Stimulated activated CD4-positive, alpha-beta T cell treated with anti-CD3 and anti-CD28 coated beads, Interleukin-15, amount 100 ng/mL, for 24 hours (primary cell): ENCODE results near the gene PUM2.
"Not testable (repeated sequence)": the region's sequence is repeated elsewhere in the genome, so short reads cannot be mapped to it uniquely, and the experiment has no call there.

ENCODE experiments used
- DNase-seq: peaks from one replicate; pipeline ENCODE4 v3.0.0-alpha.2; 2020

The PUM2 gene

DNA sequence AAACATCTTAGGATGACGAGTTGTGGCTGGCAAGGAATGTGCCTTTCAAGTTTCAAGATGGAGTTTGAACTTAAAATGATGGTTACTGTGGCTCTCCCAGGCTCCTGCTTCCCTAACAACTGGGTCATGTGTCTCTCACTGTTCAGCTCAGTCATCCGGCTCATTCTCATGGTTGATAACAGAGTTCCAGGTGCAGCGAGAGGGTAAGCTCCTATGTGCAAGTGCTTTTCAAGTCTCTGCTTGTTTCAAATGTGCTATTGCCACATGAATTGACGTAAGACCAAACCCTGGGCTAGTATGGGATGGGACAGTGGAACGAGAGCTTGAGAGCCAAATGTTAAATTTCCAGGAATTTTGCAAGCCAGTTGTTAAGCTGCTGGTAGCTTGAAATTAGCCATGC lies 19.5 kb upstream of the PUM2 start:
- DNase-seq = no peak

DNA sequence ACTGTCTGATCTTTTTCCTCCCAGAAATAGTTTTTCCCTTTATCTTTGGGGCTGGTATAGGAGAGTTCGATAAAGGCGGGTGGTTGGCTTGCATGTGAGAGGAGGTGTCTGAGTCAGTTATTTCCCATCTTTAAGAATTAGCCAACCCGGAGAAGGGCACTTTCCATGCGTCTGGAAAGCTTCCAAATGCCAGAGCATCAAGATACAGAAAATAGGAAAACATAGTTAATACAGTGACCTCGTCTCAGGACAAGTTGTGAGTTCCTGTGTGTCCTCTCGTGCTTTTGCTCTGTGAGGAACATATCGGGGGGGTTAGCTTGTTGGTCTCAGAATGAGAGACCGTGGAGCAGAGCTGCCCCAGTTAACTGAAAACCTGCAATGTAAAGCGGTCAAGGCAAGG lies 18.7 kb upstream of the PUM2 start:
- no peak for DNase-seq

DNA sequence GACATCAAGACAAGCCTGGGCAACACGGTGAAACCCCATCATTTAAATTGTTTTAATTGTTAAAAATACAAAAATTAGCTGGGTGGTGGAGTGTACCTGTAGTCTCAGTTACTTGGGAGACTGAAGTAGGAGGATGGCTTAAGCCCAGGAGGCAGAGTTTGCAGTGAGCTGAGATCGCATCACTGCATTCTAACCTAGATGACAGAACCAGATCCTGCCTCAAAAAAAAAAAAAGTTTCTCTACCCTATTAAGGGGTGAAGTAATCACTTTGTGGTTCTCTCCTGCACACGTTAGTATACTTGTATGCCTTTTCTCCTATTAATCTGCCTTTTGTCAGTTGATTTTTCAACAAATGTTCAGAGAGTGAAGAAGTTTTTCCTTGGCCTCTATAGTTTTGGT lies 18.1 kb upstream of the PUM2 start:
- no peak for DNase-seq

DNA sequence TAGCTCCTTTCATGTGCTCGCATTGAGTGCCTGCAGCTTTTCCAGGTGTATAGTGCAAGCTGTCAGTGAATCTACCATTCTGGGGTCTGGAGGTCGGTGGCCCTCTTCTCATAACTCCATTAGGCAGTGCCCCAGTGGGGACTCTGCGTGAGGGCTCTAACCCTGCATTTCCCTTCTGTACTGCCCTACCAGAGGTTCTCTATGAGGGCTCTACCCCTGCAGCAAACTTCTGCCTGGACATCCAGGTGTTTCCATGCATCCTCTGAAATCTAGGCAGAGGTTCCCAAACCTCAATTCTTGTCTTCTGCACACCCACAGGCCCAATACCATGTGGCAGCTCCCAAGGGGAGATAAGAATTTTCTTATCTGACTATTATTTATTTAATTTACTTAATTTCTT lies 17.3 kb upstream of the PUM2 start:
- DNase-seq = not testable (repeated sequence)

DNA sequence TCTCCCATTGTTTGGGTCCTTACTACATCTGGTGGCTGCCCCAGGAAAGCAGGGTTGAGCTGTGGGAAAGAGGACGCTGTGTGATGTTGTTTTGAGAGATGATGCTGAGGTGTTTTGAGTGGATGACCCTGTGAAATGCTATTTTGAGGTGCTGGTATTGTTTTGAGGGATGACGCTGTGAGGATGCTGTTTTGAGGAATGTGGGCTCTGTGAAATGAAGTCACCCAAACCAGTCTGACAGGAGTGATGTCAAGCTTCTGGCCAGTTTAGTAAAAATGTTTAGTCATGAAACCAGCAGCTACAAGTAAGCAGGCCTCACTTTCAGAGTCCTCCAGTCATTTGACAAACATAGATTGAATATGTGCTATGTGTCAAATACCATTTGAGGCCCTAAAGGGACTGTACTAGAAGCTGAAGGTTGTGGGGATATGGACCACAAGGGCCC lies 16.1 kb upstream of the PUM2 start:
- no peak for DNase-seq

DNA sequence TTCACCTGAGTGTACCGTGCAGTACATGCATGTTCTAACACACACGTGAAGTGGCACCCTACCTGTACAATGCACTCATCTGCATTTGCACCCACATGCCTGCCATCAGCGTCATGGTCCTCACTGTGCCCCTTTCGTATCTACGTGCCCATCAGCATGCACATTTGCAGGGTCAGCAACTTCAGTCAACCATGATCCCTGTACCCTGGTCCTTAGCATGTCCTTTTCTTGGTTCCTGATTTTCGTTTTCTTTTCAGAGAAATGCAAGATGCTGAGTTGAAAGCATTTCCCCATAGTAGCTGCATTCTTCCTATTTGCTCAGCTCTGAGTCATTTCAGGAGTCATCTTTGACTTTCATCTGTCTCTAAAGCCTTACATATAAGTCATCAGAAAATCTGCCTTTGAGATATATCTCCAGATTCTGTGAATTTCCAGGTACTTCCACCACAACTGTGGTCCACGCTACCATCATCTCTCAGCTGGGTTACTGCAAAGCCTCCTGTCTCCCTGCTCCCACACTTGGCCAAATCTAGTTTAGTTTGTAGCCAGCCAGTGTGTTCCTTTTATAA lies 14.7 kb upstream of the PUM2 start:
- peak; percentile 65 for DNase-seq

DNA sequence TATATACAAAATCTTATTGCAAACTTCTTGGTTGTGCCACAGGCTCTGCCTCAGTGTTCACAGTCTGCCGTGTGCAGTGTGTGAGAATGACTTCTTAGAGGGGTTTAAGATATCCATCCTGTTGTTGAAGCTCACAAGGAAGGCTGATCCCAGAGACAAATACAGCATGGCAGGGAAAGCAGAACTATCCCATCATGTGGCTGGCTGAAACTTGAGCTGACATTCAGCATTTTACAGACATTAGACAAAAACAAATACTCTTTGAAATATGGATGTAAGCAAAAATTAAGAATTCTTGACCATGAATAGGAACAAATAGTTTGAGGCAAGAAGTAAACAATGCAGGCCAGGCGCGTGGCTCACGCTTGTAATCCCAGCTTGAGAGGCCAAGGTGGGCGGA lies 12.9 kb upstream of the PUM2 start:
- no peak for DNase-seq

DNA sequence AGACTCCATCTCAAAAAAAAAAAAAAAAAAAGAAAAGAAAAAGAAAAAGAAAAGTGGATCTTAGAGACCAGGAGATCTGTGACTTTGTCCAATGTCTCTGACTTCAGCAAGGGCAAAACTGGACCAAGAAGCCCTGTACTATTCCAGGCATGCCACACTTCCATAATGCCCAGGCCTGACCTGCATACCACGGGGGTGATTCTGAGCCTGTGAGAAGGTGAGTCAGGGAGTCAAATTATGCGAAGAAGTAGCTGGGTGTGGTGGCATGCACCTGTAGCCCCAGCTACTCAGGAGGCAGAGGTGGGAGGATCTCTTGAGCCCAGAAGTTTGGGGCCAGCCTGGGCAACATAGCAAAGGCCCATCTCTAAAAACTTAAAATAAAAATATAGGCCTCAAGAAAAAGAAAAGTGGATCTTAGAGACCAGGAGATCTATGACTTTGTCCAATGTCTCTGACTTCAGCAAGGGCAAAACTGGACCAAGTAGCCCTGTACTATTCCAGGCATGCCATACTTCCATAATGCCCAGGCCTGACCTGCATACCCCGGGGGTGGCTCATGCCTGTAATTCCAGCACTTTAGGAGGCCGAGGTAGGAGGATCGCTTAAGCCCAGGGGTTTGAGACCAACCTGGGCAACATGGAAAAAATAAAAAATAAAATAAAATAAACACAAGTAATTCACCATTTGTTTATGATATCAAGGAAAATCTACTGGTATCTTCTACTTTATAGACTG lies 12.2 kb upstream of the PUM2 start:
- DNase-seq = no peak

DNA sequence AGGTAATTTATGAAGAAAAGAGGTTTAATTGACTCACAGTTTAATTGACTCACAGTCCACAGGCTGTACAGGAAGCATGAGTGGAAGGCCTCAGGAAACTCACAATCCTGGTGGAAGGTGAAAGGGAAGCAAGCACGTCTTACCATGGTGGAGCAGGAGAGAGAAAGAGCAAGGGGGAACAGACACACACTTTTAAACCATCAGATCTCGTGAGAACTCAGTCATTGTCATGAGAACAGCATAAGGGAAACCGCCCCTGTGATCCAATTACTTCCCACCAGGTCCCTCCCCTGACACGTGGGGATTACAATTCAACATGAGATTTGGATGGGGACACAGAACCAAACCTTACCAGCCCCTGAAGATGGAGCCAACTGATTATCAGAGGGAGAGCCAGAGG lies 11.2 kb upstream of the PUM2 start:
- DNase-seq = no peak

DNA sequence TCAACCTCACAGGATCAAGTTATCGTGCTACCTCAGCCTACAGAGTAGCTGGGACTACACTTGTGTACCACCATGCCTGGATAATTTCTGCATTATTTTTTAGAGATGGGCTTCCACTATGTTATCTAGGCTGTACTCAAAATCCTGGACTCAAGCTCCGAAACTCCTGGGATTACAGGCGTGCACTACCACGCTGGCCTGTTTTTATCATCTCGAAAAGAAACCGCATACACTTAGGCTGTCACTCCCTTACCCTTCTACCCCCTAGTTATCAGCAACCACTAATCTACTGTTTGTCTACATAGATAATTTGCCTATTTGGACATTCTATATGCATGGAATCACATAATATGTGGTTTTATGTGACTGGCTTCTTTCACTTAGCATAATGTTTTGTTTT lies 8.5 kb upstream of the PUM2 start:
- DNase-seq = no peak

DNA sequence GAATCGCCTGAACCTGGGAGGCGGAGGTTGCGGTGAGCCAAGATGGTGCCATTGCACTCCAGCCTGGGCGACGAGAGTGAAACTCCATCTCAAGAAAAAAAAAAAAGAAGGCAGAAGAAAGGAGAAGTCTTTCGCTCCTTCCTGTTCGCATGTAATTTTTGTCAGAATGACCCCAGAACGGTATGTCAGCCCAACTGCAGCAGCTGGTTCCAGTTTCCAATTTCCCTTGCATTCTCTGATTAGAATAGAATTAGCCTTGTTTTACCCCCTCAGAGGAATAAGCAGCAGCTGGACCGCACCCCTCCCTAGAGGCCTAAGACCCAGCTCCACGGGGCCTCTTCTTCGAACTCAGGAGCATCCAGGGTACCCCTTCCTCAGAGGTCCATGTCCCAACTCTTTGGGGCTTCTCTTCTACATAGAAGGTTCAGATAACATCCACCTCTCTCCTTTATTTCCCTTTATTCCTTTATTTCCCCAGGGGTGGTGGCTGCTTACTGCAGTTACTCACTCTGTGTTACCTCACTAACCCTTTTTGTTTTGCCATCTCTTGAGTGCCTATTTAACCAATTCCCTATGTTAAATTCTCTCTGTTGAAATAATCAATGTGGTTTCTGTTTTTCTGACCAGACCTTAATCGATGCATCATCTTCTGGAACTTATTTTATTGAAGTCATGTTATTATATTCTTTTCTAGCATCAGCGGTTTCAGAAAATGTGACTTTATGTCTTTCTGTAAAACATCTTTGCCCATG lies 7.2 kb upstream of the PUM2 start:
- DNase-seq = no peak

DNA sequence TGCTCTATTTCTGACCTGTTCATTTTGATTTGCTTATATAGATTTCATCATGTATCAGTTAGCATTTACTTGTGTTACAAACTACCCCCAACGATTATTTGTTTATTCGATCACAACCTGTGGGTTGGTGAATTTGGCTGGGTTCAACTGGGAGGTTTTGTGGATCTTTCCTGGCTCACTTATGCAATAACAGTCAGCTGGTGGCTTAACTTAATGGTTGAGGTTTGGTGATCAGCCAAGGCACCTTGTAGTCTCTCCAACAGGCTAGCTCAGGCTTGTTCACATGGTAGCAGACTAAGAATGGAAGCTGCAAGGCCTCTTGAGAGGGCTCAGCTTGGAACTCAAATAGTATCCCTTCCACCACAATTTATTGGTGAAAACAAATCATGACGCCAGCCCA lies 5.4 kb upstream of the PUM2 start:
- DNase-seq = no peak

DNA sequence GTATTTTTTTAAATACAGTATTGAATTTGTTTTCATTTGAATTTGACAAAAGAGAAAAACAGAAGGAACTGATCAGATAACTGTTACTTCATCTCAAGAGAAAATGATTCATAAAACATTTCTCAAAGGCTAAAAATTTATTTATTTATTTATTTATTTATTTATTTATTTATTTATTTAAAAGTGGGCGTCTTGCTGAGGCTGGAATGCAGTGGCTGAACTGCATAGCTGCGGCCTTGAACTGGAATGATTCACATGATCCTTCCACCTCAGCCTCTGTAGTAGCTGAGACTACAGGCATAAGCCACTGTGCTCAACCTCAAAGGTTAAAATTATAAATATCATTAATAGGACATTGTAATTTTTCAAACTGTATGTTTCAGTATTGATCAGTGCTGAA lies 4.5 kb upstream of the PUM2 start:
- no peak for DNase-seq

DNA sequence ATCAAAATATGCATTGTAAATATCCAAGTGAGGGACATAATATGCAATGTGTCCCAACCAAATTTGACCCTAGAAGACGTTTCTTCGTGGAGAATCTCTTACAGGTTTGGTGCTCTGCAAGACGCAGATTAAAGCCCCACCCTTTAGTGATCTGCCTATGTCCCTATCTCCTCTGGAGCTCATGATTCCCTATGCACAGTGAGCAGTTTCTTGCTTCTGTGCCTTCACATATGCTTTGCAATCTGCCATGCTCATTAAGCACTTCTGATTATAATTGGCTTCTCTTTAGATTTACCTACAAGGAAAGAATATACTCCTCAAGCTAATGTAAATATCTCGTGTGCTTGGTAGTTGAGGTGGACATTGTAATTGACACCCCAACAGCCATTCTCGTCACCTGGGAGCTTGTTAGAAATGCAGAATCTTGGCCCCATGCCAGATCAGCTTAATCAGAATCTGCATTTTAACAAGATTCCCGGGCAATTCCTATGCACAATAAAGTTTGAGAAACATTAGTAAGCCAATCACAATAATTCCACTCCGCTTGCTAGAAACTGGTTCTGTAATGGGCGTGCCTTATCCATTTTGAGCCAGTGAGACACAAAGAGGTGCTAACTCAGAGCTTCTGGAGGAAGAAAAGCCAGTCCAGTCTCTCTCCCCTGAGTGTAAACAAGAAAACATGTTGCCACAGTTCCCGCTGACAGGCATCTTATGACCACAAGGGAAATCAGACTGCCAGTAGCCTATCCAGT lies 2.8 kb upstream of the PUM2 start:
- no peak for DNase-seq

DNA sequence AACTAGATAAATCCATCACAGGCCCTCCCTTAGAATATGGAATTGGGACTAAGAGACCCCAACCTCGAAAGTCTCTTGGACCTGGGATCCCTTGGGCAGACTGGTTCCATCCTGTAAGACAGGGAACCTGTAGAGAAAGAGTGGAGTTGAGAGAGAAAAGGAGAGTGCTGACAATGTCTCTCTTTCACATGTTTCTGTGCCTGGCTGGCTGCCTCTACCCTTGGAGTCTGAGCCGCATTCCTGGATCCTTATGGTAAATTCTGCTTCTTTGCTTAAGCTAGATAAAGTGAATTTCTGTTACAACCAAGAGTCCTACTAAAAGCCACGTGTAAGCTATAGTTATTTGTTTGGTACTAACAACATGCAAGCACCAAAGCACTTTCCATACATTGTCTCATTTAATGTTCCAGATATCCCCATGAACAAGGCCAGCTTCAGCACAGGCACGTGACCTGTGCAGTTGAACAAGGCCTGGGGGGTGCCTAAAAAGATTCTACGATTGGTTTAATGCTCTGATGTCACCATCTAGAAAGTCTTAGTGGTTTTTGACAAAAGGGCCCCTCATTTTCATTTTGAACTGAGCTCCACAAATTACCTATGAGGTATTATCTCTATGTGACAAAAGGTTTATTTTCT lies 2.1 kb upstream of the PUM2 start:
- DNase-seq = no peak

DNA sequence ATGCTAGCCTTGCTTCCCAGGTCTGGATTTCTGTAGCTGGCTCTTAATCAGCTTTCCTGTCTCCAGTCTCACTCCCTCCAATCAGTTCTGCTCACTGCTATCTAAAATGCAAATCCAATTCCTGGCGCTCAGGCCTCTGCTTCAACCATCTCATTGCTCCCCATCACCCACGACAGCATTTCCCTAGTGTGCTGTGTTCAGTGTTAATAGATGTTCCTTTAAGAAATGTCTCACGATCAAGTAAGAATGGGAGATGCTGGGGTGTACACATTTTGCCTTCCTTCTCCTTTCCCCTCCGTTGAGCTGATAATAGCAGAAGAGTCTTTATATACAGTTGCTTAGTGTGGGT lies 1.6 kb upstream of the PUM2 start:
- no peak for DNase-seq

DNA sequence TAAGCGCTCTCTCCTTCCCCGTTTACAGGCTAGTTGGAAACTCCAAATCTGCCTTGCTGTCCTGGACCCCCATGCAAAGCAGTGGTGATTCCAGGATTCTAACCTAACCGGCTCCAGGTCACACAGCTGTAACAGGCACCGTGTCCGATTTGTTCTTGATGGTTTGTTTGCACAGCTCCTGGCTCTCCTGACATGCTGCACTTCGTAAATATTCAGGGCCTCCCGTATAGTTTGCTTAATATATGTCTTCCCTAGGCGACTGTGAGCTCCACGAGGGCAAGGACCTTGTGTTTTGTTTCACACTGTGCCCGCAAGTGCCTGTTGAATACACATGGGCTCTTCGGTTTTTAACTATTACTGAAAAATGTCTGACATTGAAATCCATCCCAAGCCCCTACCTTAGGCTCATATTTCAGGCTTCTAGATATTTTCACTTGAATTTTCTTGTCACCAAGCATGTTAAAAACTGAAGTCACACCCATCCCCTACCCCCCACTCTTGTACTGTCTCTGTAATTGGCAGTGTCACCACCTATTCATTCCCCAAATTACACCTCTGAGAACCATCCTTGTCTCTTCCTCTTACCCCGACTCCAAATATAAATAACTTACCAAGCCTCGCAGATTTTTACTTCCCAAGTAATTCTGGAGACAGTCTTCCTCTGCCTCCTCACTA lies 1.0 kb upstream of the PUM2 start:
- peak; percentile 26 for DNase-seq

DNA sequence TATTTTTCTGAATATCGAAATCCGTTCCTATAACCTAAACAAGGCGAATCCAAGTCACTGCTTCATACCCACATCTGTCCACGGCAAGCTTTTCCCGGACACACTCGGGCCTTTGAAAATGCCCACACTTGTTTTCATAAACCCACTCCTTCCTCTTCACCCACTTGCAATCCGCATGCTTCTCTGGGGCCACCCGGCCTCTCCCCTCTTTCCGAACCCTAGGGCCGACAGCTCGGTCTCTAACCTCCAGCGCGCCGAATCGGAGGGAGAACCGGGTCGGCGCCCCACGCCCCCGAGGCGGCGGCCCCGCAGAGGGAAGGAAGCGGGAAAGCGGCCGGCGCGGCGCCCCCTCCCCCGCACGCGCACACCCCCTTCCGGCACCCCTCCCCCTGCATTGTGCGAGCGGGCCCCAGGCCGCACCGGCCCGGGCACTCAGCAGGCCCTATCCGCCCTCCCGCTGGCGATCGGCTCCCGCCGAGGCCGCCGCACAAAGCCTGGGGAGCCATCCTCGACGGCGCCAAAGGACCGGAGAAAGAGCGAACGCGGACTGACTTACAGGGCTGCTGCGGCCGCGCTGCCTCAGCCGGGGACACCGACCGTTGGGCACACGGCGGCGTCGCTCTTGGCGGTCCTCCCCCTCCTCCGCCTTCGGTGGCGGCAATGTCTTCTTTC lies 467 bp downstream of the PUM2 start:
- DNase-seq = peak; percentile 78

DNA sequence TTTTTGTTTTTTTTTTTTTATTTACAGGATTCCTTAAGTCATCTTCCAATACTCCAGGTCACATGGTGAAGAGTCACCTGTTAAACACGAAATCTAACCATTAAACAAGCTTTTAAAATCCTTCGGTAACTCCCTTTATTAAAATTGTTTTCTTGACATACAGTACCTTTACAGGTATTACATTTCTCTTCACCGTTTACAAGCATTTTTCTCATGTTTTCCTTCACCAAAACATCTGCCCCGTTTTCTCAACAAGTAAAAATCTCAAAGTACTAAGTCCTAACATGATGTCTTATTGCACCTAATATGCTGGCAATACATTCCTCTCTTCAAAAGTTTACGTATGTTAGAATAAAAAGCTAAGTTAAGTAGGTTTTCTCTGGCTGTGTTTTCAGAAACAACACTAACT lies 1.1 kb downstream of the PUM2 start:
- no peak for DNase-seq

DNA sequence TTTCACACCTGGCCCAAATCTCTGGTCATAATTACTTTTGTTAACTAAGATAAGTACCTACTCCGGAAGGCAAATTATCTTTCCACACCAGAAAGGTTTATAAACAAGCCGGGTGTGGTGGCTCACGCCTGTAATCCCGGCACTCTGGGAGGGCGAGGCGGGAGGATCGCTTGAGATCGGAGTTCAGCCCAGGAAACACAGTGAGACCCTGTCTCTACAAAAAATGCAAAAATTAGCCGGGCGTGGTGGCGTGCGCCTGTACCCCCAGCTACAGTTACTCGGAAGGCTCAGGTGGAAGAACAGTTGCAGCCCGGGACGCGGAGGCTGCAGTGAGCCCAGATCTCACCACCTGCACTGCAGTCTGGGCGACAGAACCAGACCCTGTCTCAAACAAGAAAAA lies 2.1 kb downstream of the PUM2 start:
- peak; percentile 24 for DNase-seq

DNA sequence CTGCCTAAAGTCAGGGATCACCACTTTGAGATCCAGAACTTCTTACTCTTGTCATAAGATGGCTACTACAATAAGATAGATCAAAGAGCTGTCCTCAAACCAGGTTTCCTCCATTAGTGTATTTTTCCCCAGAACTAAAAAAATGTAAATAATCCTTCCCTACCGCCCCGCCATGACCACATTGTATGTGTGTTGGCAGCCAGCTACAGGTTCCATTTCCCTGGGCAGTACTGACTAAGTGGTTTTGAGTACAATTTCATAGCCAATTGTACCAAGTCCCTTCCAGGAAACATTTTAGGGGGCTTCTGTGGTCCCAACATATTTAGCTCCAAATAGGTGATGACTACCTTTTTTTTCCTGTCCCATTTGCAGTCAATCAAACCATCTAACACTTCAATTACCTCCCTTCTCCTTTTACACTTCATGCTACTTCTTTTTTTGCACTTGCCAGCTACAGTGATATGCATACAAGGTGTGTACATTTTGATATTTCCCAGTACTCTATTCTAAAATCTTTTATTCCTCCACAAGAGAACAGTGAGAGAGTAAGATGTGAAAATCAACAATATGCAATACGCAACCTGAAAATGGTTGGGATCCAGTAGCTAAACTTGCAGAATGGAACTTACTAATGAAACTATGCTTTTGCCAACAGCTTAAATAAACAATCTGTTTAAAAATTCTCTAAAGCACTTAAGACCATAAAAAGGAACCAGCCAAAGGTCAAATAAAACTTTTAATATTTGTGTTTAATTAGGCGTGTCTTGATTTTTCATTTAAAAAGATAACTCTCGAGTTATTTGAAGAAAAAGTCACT lies 3.9 kb downstream of the PUM2 start:
- no peak for DNase-seq
